ENCODE data around the gene KIAA0408.

GRCh38 chr6:127452803-127453202 is 6.4 kb downstream of the KIAA0408 start:
- TF ChIP-seq CTCF (IDR thresholded peaks at IDR 0.05): no peak
- TF ChIP-seq POLR2A (IDR thresholded peaks at IDR 0.05): no peak
- no peak for TF ChIP-seq EP300 (IDR thresholded peaks at IDR 0.05)
